ENCODE measurements around the gene CHCHD3. TPM values are rescaled to one million over a fixed set of nuclear protein-coding genes. Genes with fewer than 3 reads are reported as not detected.

CHCHD3 gene
- total RNA-seq, 1 donor from 2014 or later: 67.0 TPM

GRCh38 chr7:133109816-133110215 lies 27.9 kb upstream of the CHCHD3 start:
- Mint-ChIP-seq H3K27ac (no peak overlapping the region), H3K4me1 (ENCODE audit: low read depth) (no peaks in the 10 kb centered on the region), H3K27me3 (ENCODE audit: low read depth) (peaks cover 9% of the 10 kb centered on the region), H3K36me3 (ENCODE audit: low read depth) (no peaks in the 10 kb centered on the region), H3K4me3 (ENCODE audit: low read depth) (no peak overlapping the region), H3K9me3 (no peaks in the 10 kb centered on the region)
- no peak for DNase-seq (ENCODE audit: low spot score)
- intact Hi-C loops (cut with micrococcal nuclease): no loop called here

GRCh38 chr7:133108023-133108422 lies 26.1 kb upstream of the CHCHD3 start:
- Mint-ChIP-seq H3K27ac (no peak overlapping the region), H3K4me1 (ENCODE audit: low read depth) (no peaks in the 10 kb centered on the region), H3K9me3 (no peaks in the 10 kb centered on the region), H3K4me3 (ENCODE audit: low read depth) (no peak overlapping the region), H3K36me3 (ENCODE audit: low read depth) (no peaks in the 10 kb centered on the region), H3K27me3 (ENCODE audit: low read depth) (peaks cover 9% of the 10 kb centered on the region)
- DNase-seq (ENCODE audit: low spot score): no peak
- intact Hi-C loops (cut with micrococcal nuclease): no loop called here

GRCh38 chr7:133102276-133103060 lies 20.6 kb upstream of the CHCHD3 start:
- H3K36me3 Mint-ChIP-seq (ENCODE audit: low read depth): no peaks in the 10 kb centered on the region
- no peak overlapping the region for H3K4me3 Mint-ChIP-seq (ENCODE audit: low read depth)
- H3K27ac Mint-ChIP-seq: no peak overlapping the region
- intact Hi-C loops (cut with micrococcal nuclease): no loop called here
- no peaks in the 10 kb centered on the region for H3K4me1 Mint-ChIP-seq (ENCODE audit: low read depth)
- no peaks in the 10 kb centered on the region for H3K9me3 Mint-ChIP-seq
- H3K27me3 Mint-ChIP-seq (ENCODE audit: low read depth): peaks cover 3% of the 10 kb centered on the region
- DNase-seq (ENCODE audit: low spot score): no peak

GRCh38 chr7:133099633-133100286 lies 17.9 kb upstream of the CHCHD3 start:
- H3K27ac Mint-ChIP-seq: no peak overlapping the region
- H3K27me3 Mint-ChIP-seq (ENCODE audit: low read depth): peaks cover 5% of the 10 kb centered on the region
- intact Hi-C loops (cut with micrococcal nuclease): no loop called here
- DNase-seq (ENCODE audit: low spot score): no peak
- no peaks in the 10 kb centered on the region for H3K4me1 Mint-ChIP-seq (ENCODE audit: low read depth)
- no peaks in the 10 kb centered on the region for H3K36me3 Mint-ChIP-seq (ENCODE audit: low read depth)
- no peaks in the 10 kb centered on the region for H3K9me3 Mint-ChIP-seq
- no peak overlapping the region for H3K4me3 Mint-ChIP-seq (ENCODE audit: low read depth)

- Mint-ChIP-seq H3K4me3 (ENCODE audit: low read depth) (no peak overlapping the region), H3K27me3 (ENCODE audit: low read depth) (peaks cover 3% of the 10 kb centered on the region), H3K9me3 (no peaks in the 10 kb centered on the region), H3K4me1 (ENCODE audit: low read depth) (no peaks in the 10 kb centered on the region), H3K27ac (no peak overlapping the region), H3K36me3 (ENCODE audit: low read depth) (no peaks in the 10 kb centered on the region)
- no peak for DNase-seq (ENCODE audit: low spot score)
- intact Hi-C loops (cut with micrococcal nuclease): no loop called here
Observed at GRCh38 chr7:133095119-133095671, 13.3 kb upstream of the CHCHD3 start.

- no peak for DNase-seq (ENCODE audit: low spot score)
- H3K9me3 Mint-ChIP-seq: no peaks in the 10 kb centered on the region
- intact Hi-C loops (cut with micrococcal nuclease): no loop called here
- no peaks in the 10 kb centered on the region for H3K4me1 Mint-ChIP-seq (ENCODE audit: low read depth)
- H3K27me3 Mint-ChIP-seq (ENCODE audit: low read depth): peaks cover 2% of the 10 kb centered on the region
- no peaks in the 10 kb centered on the region for H3K36me3 Mint-ChIP-seq (ENCODE audit: low read depth)
- H3K27ac Mint-ChIP-seq: no peak overlapping the region
- no peak overlapping the region for H3K4me3 Mint-ChIP-seq (ENCODE audit: low read depth)
Observed at GRCh38 chr7:133091943-133092464, 10.1 kb upstream of the CHCHD3 start.

- H3K36me3 Mint-ChIP-seq (ENCODE audit: low read depth): peaks cover 9% of the 10 kb centered on the region
- peaks cover 9% of the 10 kb centered on the region for H3K27me3 Mint-ChIP-seq (ENCODE audit: low read depth)
- H3K4me3 Mint-ChIP-seq (ENCODE audit: low read depth): peak overlapping the region; percentile 93
- no peaks in the 10 kb centered on the region for H3K9me3 Mint-ChIP-seq
- intact Hi-C loops (cut with micrococcal nuclease): loop anchor here (2.0 to 10.0 kb wide), 7 partner anchors 170 to 1565 kb away; partner anchors contain the start of genes BPGM, EXOC4, LRGUK and SLC35B4
- no peak for DNase-seq (ENCODE audit: low spot score)
- H3K27ac Mint-ChIP-seq: peak overlapping the region; percentile 91
- peaks cover 19% of the 10 kb centered on the region for H3K4me1 Mint-ChIP-seq (ENCODE audit: low read depth)
Observed at GRCh38 chr7:133082390-133082766, 488 bp upstream of the CHCHD3 start.

GRCh38 chr7:133081119-133081598 lies 731 bp downstream of the CHCHD3 start:
- no peaks in the 10 kb centered on the region for H3K9me3 Mint-ChIP-seq
- H3K27ac Mint-ChIP-seq: peak overlapping the region; percentile 91
- no peak for DNase-seq (ENCODE audit: low spot score)
- H3K4me3 Mint-ChIP-seq (ENCODE audit: low read depth): peak overlapping the region; percentile 93
- peaks cover 14% of the 10 kb centered on the region for H3K36me3 Mint-ChIP-seq (ENCODE audit: low read depth)
- intact Hi-C loops (cut with micrococcal nuclease): loop anchor here (5.0 to 10.0 kb wide), 2 partner anchors 426 to 1566 kb away; partner anchors contain the start of gene BPGM
- H3K4me1 Mint-ChIP-seq (ENCODE audit: low read depth): peaks cover 22% of the 10 kb centered on the region
- H3K27me3 Mint-ChIP-seq (ENCODE audit: low read depth): peaks cover 4% of the 10 kb centered on the region

GRCh38 chr7:133079296-133079695 lies 2.6 kb downstream of the CHCHD3 start:
- H3K4me1 Mint-ChIP-seq (ENCODE audit: low read depth): peaks cover 22% of the 10 kb centered on the region
- no peak overlapping the region for H3K27ac Mint-ChIP-seq
- H3K4me3 Mint-ChIP-seq (ENCODE audit: low read depth): no peak overlapping the region
- no peaks in the 10 kb centered on the region for H3K27me3 Mint-ChIP-seq (ENCODE audit: low read depth)
- peaks cover 14% of the 10 kb centered on the region for H3K36me3 Mint-ChIP-seq (ENCODE audit: low read depth)
- no peaks in the 10 kb centered on the region for H3K9me3 Mint-ChIP-seq
- intact Hi-C loops (cut with micrococcal nuclease): no loop called here
- no peak for DNase-seq (ENCODE audit: low spot score)

GRCh38 chr7:133077394-133077793 lies 4.5 kb downstream of the CHCHD3 start:
- DNase-seq (ENCODE audit: low spot score): no peak
- peaks cover 25% of the 10 kb centered on the region for H3K4me1 Mint-ChIP-seq (ENCODE audit: low read depth)
- H3K36me3 Mint-ChIP-seq (ENCODE audit: low read depth): peaks cover 14% of the 10 kb centered on the region
- intact Hi-C loops (cut with micrococcal nuclease): no loop called here
- no peaks in the 10 kb centered on the region for H3K27me3 Mint-ChIP-seq (ENCODE audit: low read depth)
- H3K27ac Mint-ChIP-seq: no peak overlapping the region
- no peaks in the 10 kb centered on the region for H3K9me3 Mint-ChIP-seq
- H3K4me3 Mint-ChIP-seq (ENCODE audit: low read depth): no peak overlapping the region

GRCh38 chr7:133076142-133076541 lies 5.7 kb downstream of the CHCHD3 start:
- H3K9me3 Mint-ChIP-seq: no peaks in the 10 kb centered on the region
- H3K36me3 Mint-ChIP-seq (ENCODE audit: low read depth): peaks cover 14% of the 10 kb centered on the region
- DNase-seq (ENCODE audit: low spot score): no peak
- intact Hi-C loops (cut with micrococcal nuclease): no loop called here
- H3K4me1 Mint-ChIP-seq (ENCODE audit: low read depth): peaks cover 22% of the 10 kb centered on the region
- no peak overlapping the region for H3K27ac Mint-ChIP-seq
- no peak overlapping the region for H3K4me3 Mint-ChIP-seq (ENCODE audit: low read depth)
- no peaks in the 10 kb centered on the region for H3K27me3 Mint-ChIP-seq (ENCODE audit: low read depth)

- Mint-ChIP-seq H3K36me3 (ENCODE audit: low read depth) (peaks cover 18% of the 10 kb centered on the region), H3K27me3 (ENCODE audit: low read depth) (no peaks in the 10 kb centered on the region), H3K4me3 (ENCODE audit: low read depth) (no peak overlapping the region), H3K9me3 (no peaks in the 10 kb centered on the region), H3K4me1 (ENCODE audit: low read depth) (peaks cover 5% of the 10 kb centered on the region), H3K27ac (no peak overlapping the region)
- DNase-seq (ENCODE audit: low spot score): no peak
- intact Hi-C loops (cut with micrococcal nuclease): no loop called here
Observed at GRCh38 chr7:133071506-133071905, 10.4 kb downstream of the CHCHD3 start.

- peaks cover 18% of the 10 kb centered on the region for H3K36me3 Mint-ChIP-seq (ENCODE audit: low read depth)
- intact Hi-C loops (cut with micrococcal nuclease): no loop called here
- DNase-seq (ENCODE audit: low spot score): no peak
- no peak overlapping the region for H3K4me3 Mint-ChIP-seq (ENCODE audit: low read depth)
- H3K9me3 Mint-ChIP-seq: no peaks in the 10 kb centered on the region
- H3K4me1 Mint-ChIP-seq (ENCODE audit: low read depth): peaks cover 3% of the 10 kb centered on the region
- no peaks in the 10 kb centered on the region for H3K27me3 Mint-ChIP-seq (ENCODE audit: low read depth)
- no peak overlapping the region for H3K27ac Mint-ChIP-seq
Observed at GRCh38 chr7:133070562-133070961, 11.3 kb downstream of the CHCHD3 start.
